Neural cell (in vitro differentiated cells): ENCODE data around the gene IL20RA. TPM values are rescaled to one million over a fixed set of nuclear protein-coding genes. Genes with fewer than 3 reads are reported as not detected.

Source experiments
- H2AFZ ChIP-seq: fragments of 200-600, 300-800 bp; sonication (generic), shearing (Covaris generic); 2 replicates; pipeline ENCODE4 v1.6.0; 2014; ENCODE audit warnings: low read depth, mild to moderate bottlenecking, antibody characterized with exemption, low read length, moderate library complexity
- H3F3A ChIP-seq: fragments of 200-600 bp; shearing (Covaris generic); 2 replicates; pipeline ENCODE4 v1.6.1; 2016; ENCODE audit warnings: mild to moderate bottlenecking, moderate library complexity, mixed read lengths, antibody characterized with exemption, low read length; ENCODE audit not compliant: insufficient read depth, poor library complexity, severe bottlenecking
- H3K27ac ChIP-seq: fragments of 200-600, 300-800 bp; sonication (generic), shearing (Covaris generic); 2 replicates; pipeline ENCODE4 v1.5.1; 2014; ENCODE audit warnings: mild to moderate bottlenecking, low read length, moderate library complexity
- H3K27me3 ChIP-seq: fragments of 300-800, 200-600 bp; sonication (generic), shearing (Covaris generic); 2 replicates; pipeline ENCODE4 v1.6.0; 2014; ENCODE audit warnings: mild to moderate bottlenecking, low read depth, low read length, moderate library complexity; ENCODE audit not compliant: insufficient read depth
- H3K36me3 ChIP-seq: fragments of 300-800, 200-600 bp; sonication (generic), shearing (Covaris generic); 2 replicates; pipeline ENCODE4 v1.5.1; 2014; ENCODE audit warnings: mild to moderate bottlenecking, antibody characterized with exemption, low read length, moderate library complexity; ENCODE audit not compliant: insufficient read depth
- H3K4me2 ChIP-seq: fragments of 300-800, 200-600 bp; sonication (generic), shearing (Covaris generic); 2 replicates; pipeline ENCODE4 v1.6.0; 2014; ENCODE audit warnings: mild to moderate bottlenecking, low read length
- H3K4me3 ChIP-seq: fragments of 300-800, 200-600 bp; sonication (generic), shearing (Covaris generic); 2 replicates; pipeline ENCODE4 v1.5.1; 2014; ENCODE audit warnings: mild to moderate bottlenecking, low read length, moderate library complexity
- H3K79me2 ChIP-seq: fragments of 200-600 bp; shearing (Covaris generic); replicated peaks from 2 replicates; pipeline ENCODE4 v1.6.0; 2014; ENCODE audit warnings: mild to moderate bottlenecking, low read length, moderate library complexity; ENCODE audit not compliant: insufficient read depth
- H3K9ac ChIP-seq: fragments of 300-800, 200-600 bp; sonication (generic), shearing (Covaris generic); 2 replicates; pipeline ENCODE4 v1.6.1; 2016; ENCODE audit warnings: mild to moderate bottlenecking, low read length, mixed read lengths
- H3K9me2 ChIP-seq: fragments of 200-600 bp; shearing (Covaris generic); 2 replicates; pipeline ENCODE4 v1.6.1; 2016; ENCODE audit warnings: mild to moderate bottlenecking, low read length, mixed read lengths; ENCODE audit not compliant: insufficient read depth
- H3K9me3 ChIP-seq: fragments of 200-600, 300-800 bp; sonication (generic), shearing (Covaris generic); 2 replicates; pipeline ENCODE4 v1.6.1; 2016; ENCODE audit warnings: mild to moderate bottlenecking, mixed run types, low read length, moderate library complexity, mixed read lengths
- H4K20me1 ChIP-seq: fragments of 200-600 bp; shearing (Covaris generic); 2 replicates; pipeline ENCODE4 v1.6.1; 2016; ENCODE audit warnings: mild to moderate bottlenecking, mixed run types; ENCODE audit not compliant: insufficient read depth
- EP300 ChIP-seq: fragments of 450-650 bp; conservative IDR thresholded peaks from 2 replicates; pipeline ENCODE4 v1.6.1; 2014; ENCODE audit warnings: antibody characterized with exemption, mild to moderate bottlenecking, moderate library complexity; ENCODE audit not compliant: poor library complexity, severe bottlenecking
- EZH2 ChIP-seq: fragments of 200-600, 300-800 bp; shearing (Covaris generic), sonication (generic); IDR thresholded peaks from 2 replicates; pipeline ENCODE4 v1.6.1; 2014; ENCODE audit warnings: antibody characterized with exemption, low read length, borderline replicate concordance, mild to moderate bottlenecking; ENCODE audit not compliant: insufficient read depth, poor library complexity, severe bottlenecking
- MXI1 ChIP-seq: fragments of 450-650 bp; conservative IDR thresholded peaks from 2 replicates; pipeline ENCODE4 v1.6.1; 2014; ENCODE audit warnings: antibody characterized with exemption, mild to moderate bottlenecking; ENCODE audit not compliant: poor library complexity, severe bottlenecking
- POLR2AphosphoS5 ChIP-seq: IDR thresholded peaks from 2 replicates; pipeline ENCODE4 v1.6.1; 2012
- RAD21 ChIP-seq: fragments of 450-650 bp; conservative IDR thresholded peaks from 2 replicates; pipeline ENCODE4 v1.6.1; 2014; ENCODE audit warnings: antibody characterized with exemption, mild to moderate bottlenecking, moderate library complexity
- SMC3 ChIP-seq: fragments of 450-650 bp; conservative IDR thresholded peaks from 2 replicates; pipeline ENCODE4 v1.6.1; 2014; ENCODE audit warnings: antibody characterized with exemption, mild to moderate bottlenecking, moderate library complexity; ENCODE audit not compliant: poor library complexity
- TAF1 ChIP-seq: IDR thresholded peaks from 2 replicates; pipeline ENCODE4 v1.6.1; 2012; ENCODE audit warnings: low read depth
- polyA plus RNA-seq: library from polyadenylated mRNA; depleted of rRNA; stranded (reverse); fragments of >200 nt; gene quantifications from 2 replicates; pipeline ENCODE4 v1.2.3, GENCODE V29; 2014
- TF ChIP-seq, protein P1 (sequence below): fragments of 450-650 bp; IDR thresholded peaks from 2 replicates; pipeline ENCODE4 v1.5.1; 2014; ENCODE audit warnings: antibody characterized with exemption, mild to moderate bottlenecking, moderate library complexity; ENCODE audit not compliant: poor library complexity, severe bottlenecking
- TF ChIP-seq, protein P2 (sequence below): IDR thresholded peaks from 2 replicates; pipeline ENCODE4 v1.6.1; 2012; ENCODE audit warnings: borderline replicate concordance

The IL20RA gene
- polyA plus RNA-seq, 1 donor from 2014 or later = not detected

DNA sequence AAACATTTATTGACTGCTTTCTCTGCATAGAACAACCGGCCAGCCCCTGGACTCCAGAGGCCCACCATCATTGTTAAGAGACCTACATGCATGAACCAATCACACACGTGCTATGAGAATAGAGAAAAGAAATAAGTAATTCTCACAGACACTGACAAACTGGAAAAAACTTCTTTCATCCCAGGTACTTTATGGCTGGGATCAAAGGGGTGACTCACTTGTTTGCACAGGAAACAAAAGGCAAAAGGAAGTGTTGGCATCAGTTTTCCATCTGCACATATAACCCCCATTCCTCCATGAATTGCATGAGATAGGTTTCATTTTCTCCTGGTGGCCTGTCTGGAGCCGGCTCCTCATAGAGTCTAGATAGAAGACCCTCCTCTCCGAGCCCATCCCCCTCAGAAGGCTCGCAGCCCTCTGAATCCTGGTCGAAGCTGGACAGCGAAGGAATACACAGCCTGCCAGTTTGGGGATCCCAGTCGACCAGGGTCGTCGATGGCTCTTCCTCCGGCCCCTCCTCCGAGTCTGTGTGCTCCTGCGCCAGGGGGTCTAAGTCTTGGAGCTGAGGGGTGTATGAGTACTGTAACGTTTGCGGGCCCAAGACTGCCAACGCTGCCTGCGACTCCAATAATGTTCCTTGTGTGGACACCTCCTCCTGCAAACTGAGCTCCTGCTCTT is 43.3 kb downstream of the IL20RA start:
- Histone ChIP-seq H3K9me2 (no peaks in the 10 kb centered on the region), H3K4me2 (no peak overlapping the region), H4K20me1 (no peaks in the 10 kb centered on the region), H3K79me2 (no peaks in the 10 kb centered on the region), H3F3A (no peaks in the 10 kb centered on the region), H3K9ac (no peak overlapping the region), H3K27me3 (no peaks in the 10 kb centered on the region), H3K9me3 (no peaks in the 10 kb centered on the region), H3K36me3 (no peaks in the 10 kb centered on the region), H3K4me3 (no peak overlapping the region), H3K27ac (no peak overlapping the region), H2AFZ (no peak overlapping the region)
- TF ChIP-seq, protein P1, sequence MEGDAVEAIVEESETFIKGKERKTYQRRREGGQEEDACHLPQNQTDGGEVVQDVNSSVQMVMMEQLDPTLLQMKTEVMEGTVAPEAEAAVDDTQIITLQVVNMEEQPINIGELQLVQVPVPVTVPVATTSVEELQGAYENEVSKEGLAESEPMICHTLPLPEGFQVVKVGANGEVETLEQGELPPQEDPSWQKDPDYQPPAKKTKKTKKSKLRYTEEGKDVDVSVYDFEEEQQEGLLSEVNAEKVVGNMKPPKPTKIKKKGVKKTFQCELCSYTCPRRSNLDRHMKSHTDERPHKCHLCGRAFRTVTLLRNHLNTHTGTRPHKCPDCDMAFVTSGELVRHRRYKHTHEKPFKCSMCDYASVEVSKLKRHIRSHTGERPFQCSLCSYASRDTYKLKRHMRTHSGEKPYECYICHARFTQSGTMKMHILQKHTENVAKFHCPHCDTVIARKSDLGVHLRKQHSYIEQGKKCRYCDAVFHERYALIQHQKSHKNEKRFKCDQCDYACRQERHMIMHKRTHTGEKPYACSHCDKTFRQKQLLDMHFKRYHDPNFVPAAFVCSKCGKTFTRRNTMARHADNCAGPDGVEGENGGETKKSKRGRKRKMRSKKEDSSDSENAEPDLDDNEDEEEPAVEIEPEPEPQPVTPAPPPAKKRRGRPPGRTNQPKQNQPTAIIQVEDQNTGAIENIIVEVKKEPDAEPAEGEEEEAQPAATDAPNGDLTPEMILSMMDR = no peak
- TF ChIP-seq POLR2AphosphoS5 = no peak

DNA sequence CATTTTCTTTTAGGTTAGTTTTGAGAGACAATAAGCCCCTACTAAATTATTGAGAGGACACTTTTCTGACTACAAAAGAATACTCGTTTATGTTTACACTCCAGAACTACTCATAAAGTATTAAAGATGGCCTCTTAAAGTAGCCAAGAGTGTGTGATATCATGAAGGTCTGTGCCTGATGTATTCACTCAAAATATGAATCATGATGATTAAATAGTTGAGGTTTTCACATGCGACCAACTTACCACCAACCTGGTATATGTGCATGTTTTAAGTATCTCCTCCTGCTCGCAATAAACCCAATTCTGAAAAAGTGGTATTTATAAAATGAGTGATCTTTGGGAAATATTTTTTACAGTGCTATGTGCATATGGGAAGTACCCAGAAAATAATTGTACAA is 43.9 kb downstream of the IL20RA start:
- no peaks in the 10 kb centered on the region for H3K27me3 ChIP-seq
- H3K36me3 ChIP-seq = no peaks in the 10 kb centered on the region
- no peaks in the 10 kb centered on the region for H4K20me1 ChIP-seq
- H3K4me2 ChIP-seq = no peak overlapping the region
- no peak overlapping the region for H3K9ac ChIP-seq
- no peak overlapping the region for H3K4me3 ChIP-seq
- no peaks in the 10 kb centered on the region for H3K9me2 ChIP-seq
- no peak overlapping the region for H3K27ac ChIP-seq
- H2AFZ ChIP-seq = no peak overlapping the region
- no peaks in the 10 kb centered on the region for H3K79me2 ChIP-seq
- no peaks in the 10 kb centered on the region for H3K9me3 ChIP-seq
- TF ChIP-seq EZH2 (no peak), EP300 (no peak), RAD21 (no peak), SMC3 (no peak), POLR2AphosphoS5 (no peak), TAF1 (no peak), MXI1 (no peak)
- TF ChIP-seq, protein P1 = no peak
- TF ChIP-seq, protein P2, sequence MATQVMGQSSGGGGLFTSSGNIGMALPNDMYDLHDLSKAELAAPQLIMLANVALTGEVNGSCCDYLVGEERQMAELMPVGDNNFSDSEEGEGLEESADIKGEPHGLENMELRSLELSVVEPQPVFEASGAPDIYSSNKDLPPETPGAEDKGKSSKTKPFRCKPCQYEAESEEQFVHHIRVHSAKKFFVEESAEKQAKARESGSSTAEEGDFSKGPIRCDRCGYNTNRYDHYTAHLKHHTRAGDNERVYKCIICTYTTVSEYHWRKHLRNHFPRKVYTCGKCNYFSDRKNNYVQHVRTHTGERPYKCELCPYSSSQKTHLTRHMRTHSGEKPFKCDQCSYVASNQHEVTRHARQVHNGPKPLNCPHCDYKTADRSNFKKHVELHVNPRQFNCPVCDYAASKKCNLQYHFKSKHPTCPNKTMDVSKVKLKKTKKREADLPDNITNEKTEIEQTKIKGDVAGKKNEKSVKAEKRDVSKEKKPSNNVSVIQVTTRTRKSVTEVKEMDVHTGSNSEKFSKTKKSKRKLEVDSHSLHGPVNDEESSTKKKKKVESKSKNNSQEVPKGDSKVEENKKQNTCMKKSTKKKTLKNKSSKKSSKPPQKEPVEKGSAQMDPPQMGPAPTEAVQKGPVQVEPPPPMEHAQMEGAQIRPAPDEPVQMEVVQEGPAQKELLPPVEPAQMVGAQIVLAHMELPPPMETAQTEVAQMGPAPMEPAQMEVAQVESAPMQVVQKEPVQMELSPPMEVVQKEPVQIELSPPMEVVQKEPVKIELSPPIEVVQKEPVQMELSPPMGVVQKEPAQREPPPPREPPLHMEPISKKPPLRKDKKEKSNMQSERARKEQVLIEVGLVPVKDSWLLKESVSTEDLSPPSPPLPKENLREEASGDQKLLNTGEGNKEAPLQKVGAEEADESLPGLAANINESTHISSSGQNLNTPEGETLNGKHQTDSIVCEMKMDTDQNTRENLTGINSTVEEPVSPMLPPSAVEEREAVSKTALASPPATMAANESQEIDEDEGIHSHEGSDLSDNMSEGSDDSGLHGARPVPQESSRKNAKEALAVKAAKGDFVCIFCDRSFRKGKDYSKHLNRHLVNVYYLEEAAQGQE = no peak
- no peaks in the 10 kb centered on the region for H3F3A ChIP-seq
